HEK293 (cell line): ENCODE data around the gene DNMT1.

Source experiments
- CTCF ChIA-PET: fragments of 350-600 bp; formaldehyde crosslinking; extraction: SDS; loops from one replicate; lab custom pipeline; 2021; ENCODE audit warnings: antibody characterized with exemption; lab: Yijun Ruan, JAX
- POLR2A ChIA-PET: fragments of 300-600 bp; formaldehyde crosslinking; extraction: SDS; loops from one replicate; lab custom pipeline; 2020; ENCODE audit warnings: antibody characterized with exemption, inconsistent platforms; lab: Yijun Ruan, JAX
- H3K27ac ChIP-seq: fragments of 200-500 bp; sonication (Bioruptor generic); 2 replicates; pipeline ENCODE4 v1.5.1; 2014; ENCODE audit warnings: low read depth, low read length, control low read depth, inconsistent platforms; ENCODE audit errors: extremely low read depth
- H3K36me3 ChIP-seq, 2 experiments: fragments of 200-500 bp in 1 of 2; sonication (Bioruptor generic) in 1 of 2; 1 replicate in 1 of 2; 2 replicates in 1 of 2; pipeline ENCODE4 v1.5.1; 2014 to 2017; ENCODE audit warnings: inconsistent platforms in 2 of 2, low read length in 2 of 2; ENCODE audit not compliant: control insufficient read depth in 2 of 2, insufficient read depth in 1 of 2
- H3K4me1 ChIP-seq: fragments of 200-500 bp; sonication (Bioruptor generic); 2 replicates; pipeline ENCODE4 v1.5.1; 2014; ENCODE audit warnings: mild to moderate bottlenecking, low read length, inconsistent platforms; ENCODE audit not compliant: control insufficient read depth, insufficient read depth
- H3K4me3 ChIP-seq: 2 replicates; pipeline ENCODE4 v1.5.1; 2011; ENCODE audit warnings: low read depth, mild to moderate bottlenecking, control low read depth, low read length, moderate library complexity
- H3K9me3 ChIP-seq: fragments of 200-500 bp; sonication (Bioruptor generic); 2 replicates; pipeline ENCODE4 v1.5.1; 2014; ENCODE audit warnings: low read depth, low read length, inconsistent platforms; ENCODE audit not compliant: control insufficient read depth, insufficient read depth
- MYNN ChIP-seq: fragments of 450-650 bp; formaldehyde crosslinking; IDR thresholded peaks from 2 replicates; pipeline ENCODE4 v1.5.1; 2016; ENCODE audit warnings: missing biosample characterization, missing genetic modification characterization, borderline replicate concordance
- SP7 ChIP-seq: fragments of 450-650 bp; formaldehyde crosslinking; IDR thresholded peaks from 2 replicates; pipeline ENCODE4 v1.5.1; 2016; ENCODE audit warnings: missing biosample characterization, missing genetic modification characterization
- ZBTB17 ChIP-seq: fragments of 450-650 bp; formaldehyde crosslinking; IDR thresholded peaks from 2 replicates; pipeline ENCODE4 v1.5.1; 2016; ENCODE audit warnings: missing biosample characterization, missing genetic modification characterization
- ZNF121 ChIP-seq: fragments of 450-650 bp; formaldehyde crosslinking; IDR thresholded peaks from 2 replicates; pipeline ENCODE4 v1.5.1; 2016; ENCODE audit warnings: missing biosample characterization, missing genetic modification characterization
- ZNF335 ChIP-seq: fragments of 450-650 bp; formaldehyde crosslinking; conservative IDR thresholded peaks from 2 replicates; pipeline ENCODE4 v1.5.1; 2016; ENCODE audit warnings: missing biosample characterization, missing genetic modification characterization
- ZNF366 ChIP-seq: fragments of 450-650 bp; formaldehyde crosslinking; conservative IDR thresholded peaks from 2 replicates; pipeline ENCODE4 v1.5.1; 2016; ENCODE audit warnings: missing biosample characterization, missing genetic modification characterization
- ZNF416 ChIP-seq: fragments of 450-650 bp; formaldehyde crosslinking; IDR thresholded peaks from 2 replicates; pipeline ENCODE4 v1.5.1; 2016; ENCODE audit warnings: missing biosample characterization, missing genetic modification characterization
- ZNF433 ChIP-seq: fragments of 450-650 bp; formaldehyde crosslinking; IDR thresholded peaks from 2 replicates; pipeline ENCODE4 v1.5.1; 2016; ENCODE audit warnings: missing biosample characterization, missing genetic modification characterization, low read depth
- ZNF561 ChIP-seq: fragments of 450-650 bp; IDR thresholded peaks from 2 replicates; pipeline ENCODE4 v1.5.1; 2018; ENCODE audit warnings: missing biosample characterization, missing genetic modification characterization, borderline replicate concordance
- ZNF747 ChIP-seq: fragments of 450-650 bp; formaldehyde crosslinking; IDR thresholded peaks from 2 replicates; pipeline ENCODE4 v1.5.1; 2016; ENCODE audit warnings: missing biosample characterization, missing genetic modification characterization
- TF ChIP-seq, protein P1 (sequence below): fragments of 450-650 bp; formaldehyde crosslinking; IDR thresholded peaks from 2 replicates; pipeline ENCODE4 v1.5.1; 2016; ENCODE audit warnings: missing biosample characterization, missing genetic modification characterization

The DNMT1 gene

DNA sequence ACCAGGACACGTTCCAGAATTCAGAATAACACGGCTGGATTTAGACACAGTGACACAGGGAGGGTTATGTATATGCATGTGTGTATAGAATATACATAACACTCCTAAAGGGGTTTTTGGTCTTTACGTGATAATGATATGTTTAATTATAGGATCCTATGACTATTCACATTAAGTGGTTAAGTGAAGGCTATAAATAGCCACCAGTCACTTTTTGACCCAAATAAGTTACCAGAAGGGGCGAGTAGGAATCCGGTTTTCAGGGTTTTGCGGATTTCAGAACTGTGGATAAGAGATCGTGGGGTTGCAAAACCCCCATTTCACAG is 99.2 kb downstream of the DNMT1 start:
- TF ChIP-seq ZNF561 (tag by site-specific recombination), result 0 out of 2 replicates have a peak, but pooled peaks have one; percentile 19
- TF ChIP-seq SP7, result peak; percentile 71
- TF ChIP-seq ZBTB17 (tag by site-specific recombination), result peak; percentile 72
- peak; percentile 73; the same call in 1 of the 2 replicates for TF ChIP-seq ZNF335 (tag by site-specific recombination)
- no peak for TF ChIP-seq ZNF121
- POLR2A ChIA-PET, result interaction anchor here (0.5 to 2.5 kb wide), 11 partner anchors 11 to 285 kb away, joined by 3 to 26 read pairs (median 4); partner anchors contain the start of genes P2RY11, PPAN and TYK2
- no peaks in the 10 kb centered on the region for H3K9me3 ChIP-seq
- H3K27ac ChIP-seq, result no peak overlapping the region
- H3K36me3 ChIP-seq, result no peaks in the 10 kb centered on the region
- H3K4me3 ChIP-seq, result no peak overlapping the region
- CTCF ChIA-PET, result interaction anchor here (0.8 to 2.1 kb wide), 3 partner anchors 20 to 154 kb away, joined by 3 to 6 read pairs (median 5); no protein-coding TSS in a partner anchor
- no peaks in the 10 kb centered on the region for H3K4me1 ChIP-seq

DNA sequence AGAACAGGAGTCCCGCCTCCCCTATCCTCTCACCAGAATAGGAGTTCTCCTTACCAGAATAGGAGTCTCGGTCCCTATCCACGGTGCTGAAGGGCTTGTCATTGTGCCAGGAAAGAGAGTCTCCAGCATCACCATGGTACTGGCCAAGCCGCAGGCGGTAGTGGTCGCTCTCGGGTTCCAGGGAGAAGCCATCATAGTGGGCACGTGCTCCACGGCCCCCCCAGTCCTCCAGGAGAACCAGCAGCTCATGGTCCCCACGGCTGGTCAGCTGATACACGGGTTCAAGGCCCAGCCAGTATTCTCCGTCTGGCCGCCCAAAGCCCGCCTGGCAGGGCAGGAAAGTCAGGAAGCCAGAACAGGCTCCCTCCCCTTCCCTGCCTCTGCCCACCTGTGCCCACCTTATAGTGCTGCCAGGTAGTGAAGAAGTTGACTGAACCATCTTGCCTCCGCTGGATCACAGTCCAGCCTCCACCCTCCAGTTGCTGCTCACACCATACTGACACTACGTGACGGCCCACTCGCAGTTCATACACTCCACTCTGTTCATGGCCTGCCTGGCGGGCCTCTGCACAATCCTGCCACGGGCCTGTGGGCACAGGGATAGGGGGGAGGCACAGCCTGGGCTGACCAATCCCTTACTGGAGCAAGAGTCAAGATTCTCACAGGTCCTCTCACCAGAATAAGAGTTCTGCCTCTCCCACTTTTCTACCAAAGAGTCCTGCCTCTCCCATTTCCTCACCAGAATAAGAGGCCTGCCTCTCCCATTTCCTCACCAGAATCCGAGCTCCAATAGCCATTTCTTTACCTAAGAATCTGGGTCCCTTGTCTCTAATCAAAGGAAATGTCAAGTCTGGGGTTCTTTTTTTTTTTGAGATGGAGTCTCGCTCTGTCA is 101.2 kb downstream of the DNMT1 start:
- CTCF ChIA-PET, result interaction anchor here (0.7 kb wide), 1 partner anchor 217 kb away, joined by 3 read pairs; no protein-coding TSS in a partner anchor
- peak; percentile 29 for TF ChIP-seq MYNN (tag by site-specific recombination)
- TF ChIP-seq ZNF416 (tag by site-specific recombination), result no peak
- TF ChIP-seq, protein P1, sequence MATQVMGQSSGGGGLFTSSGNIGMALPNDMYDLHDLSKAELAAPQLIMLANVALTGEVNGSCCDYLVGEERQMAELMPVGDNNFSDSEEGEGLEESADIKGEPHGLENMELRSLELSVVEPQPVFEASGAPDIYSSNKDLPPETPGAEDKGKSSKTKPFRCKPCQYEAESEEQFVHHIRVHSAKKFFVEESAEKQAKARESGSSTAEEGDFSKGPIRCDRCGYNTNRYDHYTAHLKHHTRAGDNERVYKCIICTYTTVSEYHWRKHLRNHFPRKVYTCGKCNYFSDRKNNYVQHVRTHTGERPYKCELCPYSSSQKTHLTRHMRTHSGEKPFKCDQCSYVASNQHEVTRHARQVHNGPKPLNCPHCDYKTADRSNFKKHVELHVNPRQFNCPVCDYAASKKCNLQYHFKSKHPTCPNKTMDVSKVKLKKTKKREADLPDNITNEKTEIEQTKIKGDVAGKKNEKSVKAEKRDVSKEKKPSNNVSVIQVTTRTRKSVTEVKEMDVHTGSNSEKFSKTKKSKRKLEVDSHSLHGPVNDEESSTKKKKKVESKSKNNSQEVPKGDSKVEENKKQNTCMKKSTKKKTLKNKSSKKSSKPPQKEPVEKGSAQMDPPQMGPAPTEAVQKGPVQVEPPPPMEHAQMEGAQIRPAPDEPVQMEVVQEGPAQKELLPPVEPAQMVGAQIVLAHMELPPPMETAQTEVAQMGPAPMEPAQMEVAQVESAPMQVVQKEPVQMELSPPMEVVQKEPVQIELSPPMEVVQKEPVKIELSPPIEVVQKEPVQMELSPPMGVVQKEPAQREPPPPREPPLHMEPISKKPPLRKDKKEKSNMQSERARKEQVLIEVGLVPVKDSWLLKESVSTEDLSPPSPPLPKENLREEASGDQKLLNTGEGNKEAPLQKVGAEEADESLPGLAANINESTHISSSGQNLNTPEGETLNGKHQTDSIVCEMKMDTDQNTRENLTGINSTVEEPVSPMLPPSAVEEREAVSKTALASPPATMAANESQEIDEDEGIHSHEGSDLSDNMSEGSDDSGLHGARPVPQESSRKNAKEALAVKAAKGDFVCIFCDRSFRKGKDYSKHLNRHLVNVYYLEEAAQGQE (tag by site-specific recombination), result peak; percentile 96
- TF ChIP-seq, all 188 proteins: peak for 2
- Histone ChIP-seq H3K27ac (no peak overlapping the region), H3K36me3 (no peaks in the 10 kb centered on the region), H3K9me3 (no peaks in the 10 kb centered on the region), H3K4me3 (no peak overlapping the region), H3K4me1 (no peaks in the 10 kb centered on the region)
- POLR2A ChIA-PET, result no interaction called here

DNA sequence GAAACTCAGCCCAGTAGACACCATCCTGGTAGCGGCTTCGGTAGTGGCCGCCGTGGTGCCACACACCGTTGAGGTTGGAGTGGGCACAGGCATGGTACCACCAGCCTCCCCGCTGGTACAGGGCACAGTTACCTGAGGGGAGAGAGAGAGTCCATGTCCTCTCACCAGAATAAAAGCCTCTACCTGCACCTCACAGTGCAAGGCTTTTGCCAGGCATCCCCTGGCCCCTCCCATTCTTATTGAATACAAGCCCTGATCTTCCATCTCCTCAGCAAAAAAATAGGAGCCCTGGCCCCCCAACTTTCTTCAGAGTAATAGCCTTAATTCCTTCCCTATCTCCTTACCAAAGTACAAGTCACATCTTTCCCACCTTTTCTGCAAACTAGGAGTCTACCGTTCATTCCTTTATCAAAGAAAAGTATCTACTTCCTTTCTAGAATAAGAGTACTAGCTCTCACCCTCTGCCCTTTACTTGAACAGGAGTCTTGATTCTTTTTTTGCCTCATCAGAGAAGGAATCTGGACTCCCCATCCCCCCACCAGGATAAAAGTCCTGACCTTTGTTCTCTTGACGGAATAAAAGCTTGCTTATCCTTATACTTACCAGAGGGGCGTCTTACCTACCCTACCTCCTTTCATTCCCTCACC is 102.0 kb downstream of the DNMT1 start:
- H3K4me1 ChIP-seq, result no peaks in the 10 kb centered on the region
- H3K27ac ChIP-seq, result no peak overlapping the region
- no peaks in the 10 kb centered on the region for H3K36me3 ChIP-seq
- H3K4me3 ChIP-seq, result no peak overlapping the region
- TF ChIP-seq ZNF366 (tag by site-specific recombination) (no peak), MYNN (tag by site-specific recombination) (peak; percentile 91)
- no peaks in the 10 kb centered on the region for H3K9me3 ChIP-seq
- CTCF ChIA-PET, result interaction anchor here (0.7 kb wide), 1 partner anchor 218 kb away, joined by 3 read pairs; no protein-coding TSS in a partner anchor
- POLR2A ChIA-PET, result no interaction called here

DNA sequence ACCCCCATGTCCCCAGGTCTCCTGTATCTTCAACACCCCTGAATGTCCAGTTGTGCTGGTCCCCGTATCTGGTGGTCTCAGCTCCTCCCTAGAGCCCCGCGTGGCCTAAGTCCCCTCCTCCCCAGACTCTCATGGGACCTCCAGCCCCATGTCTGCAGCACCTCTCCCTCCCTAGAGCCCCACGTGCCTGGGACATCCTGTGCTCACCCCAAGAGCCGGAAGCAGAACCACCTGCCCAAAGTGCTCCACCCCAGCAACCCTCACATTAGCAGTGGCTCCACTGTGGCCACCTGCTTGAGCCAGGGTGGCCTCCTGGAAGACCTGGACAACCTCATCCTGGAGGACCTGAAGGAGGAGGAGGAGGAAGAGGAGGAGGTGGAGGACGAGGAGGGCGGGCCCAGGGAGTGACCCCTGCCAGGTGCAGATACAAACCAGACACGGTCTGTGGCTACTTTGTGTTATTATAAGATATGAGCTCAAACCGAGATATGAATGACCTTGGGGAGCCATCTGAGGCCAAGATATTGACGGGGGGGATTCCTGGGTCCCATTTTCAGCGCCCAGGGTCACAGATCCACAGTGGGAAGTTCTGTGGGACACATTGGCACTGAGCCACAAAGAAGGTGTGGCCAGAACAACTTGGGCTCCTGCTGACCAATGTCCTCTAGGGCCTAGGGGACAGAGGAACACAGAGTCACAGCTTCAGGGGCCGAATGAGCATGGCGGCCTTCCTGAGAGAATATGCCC is 102.7 kb downstream of the DNMT1 start:
- no peak for TF ChIP-seq ZNF433 (tag by site-specific recombination)
- TF ChIP-seq ZNF747 (tag by site-specific recombination), result no peak
- Histone ChIP-seq H3K27ac (no peak overlapping the region), H3K4me1 (no peaks in the 10 kb centered on the region), H3K4me3 (no peak overlapping the region), H3K9me3 (no peaks in the 10 kb centered on the region), H3K36me3 (no peaks in the 10 kb centered on the region)
- POLR2A ChIA-PET, result interaction anchor here (0.6 kb wide), 1 partner anchor 320 kb away, joined by 3 read pairs; no protein-coding TSS in a partner anchor
- CTCF ChIA-PET, result interaction anchor here (0.6 kb wide), 1 partner anchor 62 kb away, joined by 3 read pairs; no protein-coding TSS in a partner anchor
